Bronchial epithelial cell (primary cell): ENCODE data around the gene NUP210L. TPM values are rescaled to one million over a fixed set of nuclear protein-coding genes. Genes with fewer than 3 reads are reported as not detected.
A peak's percentile ranks its signal among the peaks of the same experiment; 100 is the strongest.

Experiments used
- DNase-seq: peaks from one replicate; pipeline ENCODE4 v3.0.0-alpha.2; 2010; ENCODE audit warnings: low read depth
- FAIRE-seq: peaks from 2 replicates; lab custom pipeline; 2011; peaks lifted over from hg19 to GRCh38; lab: Jason Lieb, UNC
- H3K27me3 ChIP-seq: 2 replicates; pipeline ENCODE4 v1.5.1; 2011; ENCODE audit warnings: low read length; ENCODE audit not compliant: control insufficient read depth, insufficient read depth
- H3K36me3 ChIP-seq: 2 replicates; pipeline ENCODE4 v1.5.1; 2011; ENCODE audit warnings: low read length; ENCODE audit not compliant: control insufficient read depth, insufficient read depth
- H3K4me3 ChIP-seq: 2 replicates; pipeline ENCODE4 v1.5.1; 2011; ENCODE audit warnings: mild to moderate bottlenecking, low read depth, low read length, control low read depth
- total RNA-seq: library from RNA; depleted of rRNA; stranded (reverse); fragments of >200 nt; gene quantifications from 2 replicates; pipeline ENCODE4 v1.2.1, GENCODE V29; 2014
- TF ChIP-seq, protein P1 (sequence below): IDR thresholded peaks from 2 replicates; pipeline ENCODE4 v1.5.1; 2011; ENCODE audit warnings: mild to moderate bottlenecking, moderate library complexity, low read length, control low read depth, inconsistent platforms; ENCODE audit not compliant: insufficient read depth, severe bottlenecking

The NUP210L gene
- under 0.01 and 0.13 TPM in 2 replicates for total RNA-seq

GRCh38 chr1:154154534-154155191 is at the start of gene NUP210L:
Gene NUP210L (minus strand): TSS chr1:154155073.
- TF ChIP-seq, protein P1, sequence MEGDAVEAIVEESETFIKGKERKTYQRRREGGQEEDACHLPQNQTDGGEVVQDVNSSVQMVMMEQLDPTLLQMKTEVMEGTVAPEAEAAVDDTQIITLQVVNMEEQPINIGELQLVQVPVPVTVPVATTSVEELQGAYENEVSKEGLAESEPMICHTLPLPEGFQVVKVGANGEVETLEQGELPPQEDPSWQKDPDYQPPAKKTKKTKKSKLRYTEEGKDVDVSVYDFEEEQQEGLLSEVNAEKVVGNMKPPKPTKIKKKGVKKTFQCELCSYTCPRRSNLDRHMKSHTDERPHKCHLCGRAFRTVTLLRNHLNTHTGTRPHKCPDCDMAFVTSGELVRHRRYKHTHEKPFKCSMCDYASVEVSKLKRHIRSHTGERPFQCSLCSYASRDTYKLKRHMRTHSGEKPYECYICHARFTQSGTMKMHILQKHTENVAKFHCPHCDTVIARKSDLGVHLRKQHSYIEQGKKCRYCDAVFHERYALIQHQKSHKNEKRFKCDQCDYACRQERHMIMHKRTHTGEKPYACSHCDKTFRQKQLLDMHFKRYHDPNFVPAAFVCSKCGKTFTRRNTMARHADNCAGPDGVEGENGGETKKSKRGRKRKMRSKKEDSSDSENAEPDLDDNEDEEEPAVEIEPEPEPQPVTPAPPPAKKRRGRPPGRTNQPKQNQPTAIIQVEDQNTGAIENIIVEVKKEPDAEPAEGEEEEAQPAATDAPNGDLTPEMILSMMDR: no peak
- Histone ChIP-seq H3K36me3 (peaks cover 6% of the 10 kb centered on the region), H3K4me3 (peak within 1 kb of the TSS; percentile 34), H3K27me3 (no peaks in the 10 kb centered on the region)
- peak; percentile 76 for DNase-seq
- no peak for FAIRE-seq

DNA sequence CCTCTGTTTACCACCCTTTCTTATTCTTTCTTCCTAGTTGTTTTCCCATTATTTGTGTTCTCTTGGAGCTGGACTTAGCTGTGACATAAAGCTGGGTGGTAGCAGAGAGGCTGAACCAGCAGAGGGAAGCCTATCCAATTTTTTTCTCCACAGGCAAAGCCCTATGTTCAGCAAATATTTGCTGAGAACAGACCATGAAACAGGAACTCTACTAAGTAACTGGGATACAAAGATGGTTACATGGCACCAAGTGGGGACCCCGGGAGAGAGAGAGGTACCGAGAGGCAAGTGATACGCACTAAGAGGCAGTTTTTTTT is 44.6 kb upstream of the NUP210L start:
- H3K4me3 ChIP-seq: no peak overlapping the region
- TF ChIP-seq, protein P1: no peak
- H3K27me3 ChIP-seq: no peaks in the 10 kb centered on the region
- DNase-seq: no peak
- H3K36me3 ChIP-seq: no peaks in the 10 kb centered on the region
- FAIRE-seq: no peak

- DNase-seq (peak; percentile 71), FAIRE-seq (no peak)
- TF ChIP-seq, protein P1: peak; percentile 42
- no peak overlapping the region for H3K4me3 ChIP-seq
- no peaks in the 10 kb centered on the region for H3K27me3 ChIP-seq
- H3K36me3 ChIP-seq: no peaks in the 10 kb centered on the region
These were observed 44.1 kb upstream of the NUP210L start for GRCh38 chr1:154198756-154199562.

- TF ChIP-seq, protein P1: no peak
- DNase-seq: peak; percentile 84
- Histone ChIP-seq H3K4me3 (no peak overlapping the region), H3K36me3 (no peaks in the 10 kb centered on the region), H3K27me3 (peaks cover 2% of the 10 kb centered on the region)
- FAIRE-seq: no peak
These were observed 38.9 kb upstream of the NUP210L start for GRCh38 chr1:154193821-154194220.

- FAIRE-seq: no peak
- Histone ChIP-seq H3K36me3 (no peaks in the 10 kb centered on the region), H3K27me3 (peaks cover 2% of the 10 kb centered on the region), H3K4me3 (no peak overlapping the region)
- DNase-seq: no peak
- TF ChIP-seq, protein P1: no peak
These were observed 37.6 kb upstream of the NUP210L start for GRCh38 chr1:154192476-154192875.
